Activated naive CD8-positive, alpha-beta T cell treated with anti-CD3 and anti-CD28 coated beads, Interleukin-2, amount 50 U/mL, for 16 hours (primary cell): ENCODE measurements around the gene NUMB.

Experiments used
- DNase-seq: peaks from one replicate; pipeline ENCODE4 v3.0.0-alpha.2; 2020; ENCODE audit warnings: low read depth, low spot score

The NUMB gene

DNA sequence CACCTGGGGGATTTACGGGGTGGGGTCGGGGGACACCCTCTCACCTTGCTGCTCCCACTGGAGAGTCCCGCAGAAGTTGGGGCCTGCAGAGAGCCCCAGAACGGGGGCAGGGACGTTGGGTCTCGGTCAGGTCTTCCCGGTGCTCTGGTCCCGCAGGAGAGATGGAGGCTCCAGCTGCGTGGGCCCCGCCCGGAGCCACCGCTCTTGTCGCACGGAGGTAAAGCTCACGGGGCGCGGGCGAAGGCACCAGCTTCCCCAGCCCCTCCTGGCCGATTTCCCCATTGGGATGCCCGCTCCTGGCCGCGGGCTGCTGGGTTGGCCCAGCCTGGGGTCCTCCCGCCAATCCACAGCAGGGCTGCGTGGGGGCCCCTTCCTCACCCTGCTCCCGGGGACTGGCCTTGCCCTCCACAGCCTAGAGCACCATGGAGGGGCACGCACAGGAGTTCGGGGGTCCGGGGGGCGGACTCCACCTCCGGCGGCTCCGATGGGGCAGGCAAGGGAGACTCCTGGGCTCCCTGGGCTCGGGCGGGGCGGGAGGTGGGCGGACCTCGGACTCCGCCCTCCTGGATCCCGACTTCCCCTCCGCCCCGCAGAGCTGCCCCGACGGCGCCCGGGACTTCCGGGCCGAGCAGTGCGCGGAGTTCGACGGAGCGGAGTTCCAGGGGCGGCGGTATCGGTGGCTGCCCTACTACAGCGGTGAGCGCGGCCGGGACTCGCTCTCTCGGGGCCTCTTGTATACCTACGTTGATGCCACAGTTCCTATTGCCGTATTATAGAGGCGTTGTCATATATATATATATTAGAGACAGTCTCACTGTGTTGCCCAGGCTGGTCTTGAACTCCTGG, 212.6 kb downstream of the NUMB start:
- DNase-seq, result no peak

DNA sequence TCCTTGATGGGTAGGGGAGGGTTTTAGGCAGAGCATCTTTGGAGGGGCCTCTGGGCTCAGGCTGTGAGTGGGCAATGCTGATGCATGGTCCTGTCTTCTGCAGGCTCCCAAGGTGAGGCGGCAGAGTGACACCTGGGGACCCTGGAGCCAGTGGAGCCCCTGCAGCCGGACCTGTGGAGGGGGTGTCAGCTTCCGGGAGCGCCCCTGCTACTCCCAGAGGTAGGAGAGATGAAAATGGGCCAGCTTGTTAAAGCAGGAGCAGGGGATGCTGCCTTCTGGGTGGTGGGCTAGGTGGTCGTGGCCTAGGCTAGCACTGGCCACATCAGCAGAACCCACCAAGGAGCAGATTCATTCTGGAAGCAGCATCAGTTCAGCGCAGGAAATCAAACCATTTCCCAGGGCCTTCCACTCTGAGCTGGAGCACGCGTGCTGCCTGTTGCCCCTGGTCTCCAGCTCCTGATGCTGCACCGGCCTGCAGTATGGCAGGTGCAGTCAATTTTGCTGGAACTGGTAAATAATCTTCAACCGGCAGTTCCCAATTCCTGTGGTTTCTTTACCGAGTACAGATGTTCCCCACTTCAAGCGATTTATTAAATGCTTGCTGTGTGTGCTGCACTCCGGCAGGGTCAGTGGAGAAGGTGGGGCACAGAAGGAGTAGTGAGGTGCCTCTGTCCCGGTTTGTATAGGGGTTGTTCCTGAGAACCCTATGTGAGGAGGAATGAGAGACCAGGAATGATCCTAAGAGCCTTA, 213.6 kb downstream of the NUMB start:
- DNase-seq, result no peak

- DNase-seq, result no peak
Measured at GRCh38 chr14:73243748-73244147, 214.6 kb downstream of the NUMB start.

- no peak for DNase-seq
Measured at GRCh38 chr14:73243341-73243740, 215.0 kb downstream of the NUMB start.

- no peak for DNase-seq
Measured at GRCh38 chr14:73242357-73242901, 215.9 kb downstream of the NUMB start.

GRCh38 chr14:73241481-73242165, 216.7 kb downstream of the NUMB start:
- DNase-seq, result no peak

GRCh38 chr14:73240816-73241480, 217.4 kb downstream of the NUMB start:
- DNase-seq, result no peak

DNA sequence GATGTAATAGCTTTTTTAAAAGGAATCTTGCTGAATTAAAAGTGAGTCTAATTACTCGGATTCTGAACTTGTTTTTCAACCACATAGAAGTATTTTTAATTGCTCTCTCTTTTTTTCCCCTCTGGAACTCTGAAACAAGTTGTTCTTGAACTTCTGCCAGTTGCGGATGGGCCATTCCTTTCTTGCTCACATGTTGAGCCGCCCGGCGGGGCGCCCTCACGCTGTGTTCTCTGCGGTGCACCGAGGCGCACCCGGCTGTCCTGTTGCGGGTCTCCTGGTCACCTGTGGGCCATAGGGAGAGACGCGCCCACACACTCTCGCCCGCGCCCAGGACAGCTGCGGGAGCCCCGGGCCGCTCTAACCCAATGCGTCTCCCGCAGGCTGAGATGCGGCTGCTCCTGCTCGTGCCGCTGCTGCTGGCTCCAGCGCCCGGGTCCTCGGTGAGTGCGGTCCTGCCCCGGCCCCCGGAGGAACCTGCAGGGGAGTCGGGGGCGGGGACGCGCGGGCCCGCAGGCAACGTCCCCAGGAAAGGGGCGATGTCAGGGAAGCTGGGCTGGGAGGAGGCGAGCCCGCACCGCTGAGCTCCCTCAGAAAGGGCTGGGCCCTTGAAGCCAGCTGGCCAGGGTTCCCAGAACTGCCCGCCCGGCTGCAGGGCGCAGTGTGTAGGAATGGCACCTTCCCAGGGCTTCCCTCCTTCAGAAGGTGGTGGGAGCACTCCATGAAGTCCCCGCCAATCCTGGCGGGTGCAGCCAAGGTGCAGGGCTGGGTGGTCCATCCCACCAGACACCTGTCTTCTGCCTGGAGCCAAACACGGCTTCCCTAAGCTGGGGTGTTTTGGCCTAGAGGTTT, 218.7 kb downstream of the NUMB start:
- DNase-seq, result no peak

GRCh38 chr14:73238941-73239340, 219.4 kb downstream of the NUMB start:
- DNase-seq, result no peak

- DNase-seq, result no peak
Measured at GRCh38 chr14:73238424-73238852, 219.9 kb downstream of the NUMB start.

DNA sequence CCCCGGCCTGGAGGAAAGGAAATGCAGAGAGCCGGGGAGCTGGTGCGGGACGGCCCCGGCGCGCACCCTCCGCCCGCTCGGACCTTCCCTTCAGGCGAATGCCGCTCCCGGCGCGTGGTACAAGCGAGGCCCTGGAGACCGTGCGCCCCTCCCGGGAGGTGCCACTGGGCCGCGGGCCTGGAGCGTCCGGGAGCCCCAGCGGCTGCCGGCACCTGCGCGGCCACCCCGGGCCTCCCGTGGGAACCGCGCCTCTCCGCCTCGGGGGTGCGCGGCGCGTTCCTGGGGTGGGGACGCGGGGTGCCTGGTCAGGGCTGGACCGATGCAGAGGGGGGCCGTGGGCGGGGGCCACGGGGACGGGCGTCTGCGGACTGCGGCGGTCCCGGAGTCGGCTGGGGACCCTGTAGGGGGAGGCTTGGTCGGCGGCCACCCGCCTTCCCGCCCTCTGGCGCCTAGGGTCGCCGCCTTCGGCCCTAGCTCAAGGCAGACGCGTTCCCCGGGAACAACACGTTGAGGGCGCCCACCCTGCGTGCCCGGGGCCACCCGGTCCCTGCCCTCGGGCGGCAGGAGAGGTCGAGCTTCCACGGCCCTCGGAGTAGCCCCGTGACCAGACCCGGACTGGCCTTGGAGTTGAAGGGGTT, 220.4 kb downstream of the NUMB start:
- no peak for DNase-seq

- DNase-seq, result no peak
Measured at GRCh38 chr14:73237219-73237785, 221.0 kb downstream of the NUMB start, which contains the start of gene PAPLN. TSS of gene PAPLN (plus strand) at chr14:73237506. CDS start at chr14:73239779, 2,273 bp downstream.

- no peak for DNase-seq
Measured at GRCh38 chr14:73236752-73237218, 221.6 kb downstream of the NUMB start.

- no peak for DNase-seq
Measured at GRCh38 chr14:73236157-73236556, 222.2 kb downstream of the NUMB start.

- DNase-seq, result no peak
Measured at GRCh38 chr14:73235531-73236155, 222.7 kb downstream of the NUMB start.

- no peak for DNase-seq
Measured at GRCh38 chr14:73234586-73235394, 223.6 kb downstream of the NUMB start.

GRCh38 chr14:73234029-73234428, 224.3 kb downstream of the NUMB start:
- DNase-seq, result no peak

- DNase-seq, result no peak
Measured at GRCh38 chr14:73233564-73233963, 224.8 kb downstream of the NUMB start.
